Loucy (cell line): Measurements from ENCODE around the gene NFKBIA.

Experiments used
- H2AFZ ChIP-seq: fragments of 200-600 bp; sonication (generic); 2 replicates; pipeline ENCODE4 v1.6.0; 2016; ENCODE audit warnings: antibody characterized with exemption, mild to moderate bottlenecking, low read length, moderate library complexity
- H3F3A ChIP-seq: fragments of 200-600 bp; 2 replicates; pipeline ENCODE4 v1.6.0; 2016; ENCODE audit warnings: antibody characterized with exemption, low read depth, mild to moderate bottlenecking
- H3K27me3 ChIP-seq: fragments of 200-600 bp; sonication (generic); 2 replicates; pipeline ENCODE4 v1.6.1; 2014; ENCODE audit warnings: low read length, mild to moderate bottlenecking; ENCODE audit not compliant: insufficient read depth, poor library complexity, severe bottlenecking
- H3K36me3 ChIP-seq: fragments of 200-600 bp; sonication (generic); 2 replicates; pipeline ENCODE4 v1.6.1; 2016; ENCODE audit warnings: low read length; ENCODE audit not compliant: insufficient read depth
- H3K4me1 ChIP-seq: fragments of 200-600 bp; sonication (generic); 2 replicates; pipeline ENCODE4 v1.5.1; 2014; ENCODE audit warnings: low read length, mild to moderate bottlenecking; ENCODE audit not compliant: insufficient read depth, poor library complexity, severe bottlenecking
- H3K4me2 ChIP-seq: fragments of 200-600 bp; sonication (generic); 2 replicates; pipeline ENCODE4 v1.6.0; 2014; ENCODE audit warnings: antibody characterized with exemption, low read length, low read depth, mild to moderate bottlenecking; ENCODE audit not compliant: poor library complexity, severe bottlenecking
- H3K4me3 ChIP-seq: fragments of 200-600 bp; sonication (generic); 2 replicates; pipeline ENCODE4 v1.5.1; 2014; ENCODE audit warnings: low read length, mild to moderate bottlenecking, mixed read lengths; ENCODE audit not compliant: poor library complexity, severe bottlenecking
- H3K79me2 ChIP-seq: fragments of 200-600 bp; sonication (generic); 2 replicates; pipeline ENCODE4 v1.6.1; 2014; ENCODE audit warnings: low read length; ENCODE audit not compliant: insufficient read depth
- H3K9ac ChIP-seq: fragments of 200-600 bp; sonication (generic); 2 replicates; pipeline ENCODE4 v1.6.0; 2014; ENCODE audit warnings: mild to moderate bottlenecking, low read depth, low read length, moderate library complexity; ENCODE audit not compliant: poor library complexity, severe bottlenecking
- H3K9me2 ChIP-seq: fragments of 200-600 bp; sonication (generic); replicated peaks from 2 replicates; pipeline ENCODE4 v1.6.1; 2016; ENCODE audit warnings: low read depth, low read length, mixed read lengths
- H3K9me3 ChIP-seq: fragments of 200-600 bp; sonication (generic); 2 replicates; pipeline ENCODE4 v1.6.1; 2014; ENCODE audit warnings: mild to moderate bottlenecking, antibody characterized with exemption, low read length, low read depth; ENCODE audit not compliant: insufficient read depth
- H4K20me1 ChIP-seq: fragments of 200-600 bp; sonication (generic); 2 replicates; pipeline ENCODE4 v1.6.0; 2014; ENCODE audit warnings: antibody characterized with exemption, low read length, mild to moderate bottlenecking; ENCODE audit not compliant: insufficient read depth, poor library complexity, severe bottlenecking
- EZH2phosphoT487 ChIP-seq: fragments of 200-600 bp; IDR thresholded peaks from 2 replicates; pipeline ENCODE4 v1.6.1; 2018; ENCODE audit warnings: antibody characterized with exemption, mild to moderate bottlenecking, moderate library complexity, borderline replicate concordance
- TF ChIP-seq, protein P1 (sequence below): fragments of 200-600 bp; sonication (generic); conservative IDR thresholded peaks from 2 replicates; pipeline ENCODE4 v1.5.1; 2014; ENCODE audit warnings: mild to moderate bottlenecking, antibody characterized with exemption, low read length

The NFKBIA gene

DNA sequence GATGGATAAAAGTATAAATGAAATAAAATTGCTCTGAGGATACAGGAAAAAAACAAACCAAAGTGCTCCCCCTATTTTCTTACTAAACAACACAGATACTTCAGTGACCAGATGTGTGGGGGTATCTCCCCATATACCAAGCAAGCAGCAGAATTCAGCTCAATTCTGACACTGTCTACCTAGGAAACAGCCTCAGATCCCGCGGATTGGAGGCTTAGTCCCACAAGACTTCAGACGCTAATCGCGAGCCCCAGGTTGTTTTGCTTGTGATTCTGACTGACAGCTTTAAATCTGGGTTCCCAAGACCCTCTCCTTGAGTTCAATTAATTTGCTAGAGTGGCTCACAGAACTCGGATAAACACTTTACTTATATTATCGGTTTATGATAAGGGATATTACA is 17.3 kb downstream of the NFKBIA start:
- no peaks in the 10 kb centered on the region for H3K4me1 ChIP-seq
- H3K9ac ChIP-seq: no peak overlapping the region
- H3K36me3 ChIP-seq: no peaks in the 10 kb centered on the region
- H4K20me1 ChIP-seq: no peaks in the 10 kb centered on the region
- no peaks in the 10 kb centered on the region for H3K9me3 ChIP-seq
- H3K79me2 ChIP-seq: no peaks in the 10 kb centered on the region
- no peaks in the 10 kb centered on the region for H3K9me2 ChIP-seq
- H3K4me2 ChIP-seq: no peak overlapping the region
- H3K4me3 ChIP-seq: no peak overlapping the region
- no peaks in the 10 kb centered on the region for H3F3A ChIP-seq
- H2AFZ ChIP-seq: no peak overlapping the region
- H3K27me3 ChIP-seq: no peaks in the 10 kb centered on the region
- TF ChIP-seq EZH2phosphoT487: no peak

DNA sequence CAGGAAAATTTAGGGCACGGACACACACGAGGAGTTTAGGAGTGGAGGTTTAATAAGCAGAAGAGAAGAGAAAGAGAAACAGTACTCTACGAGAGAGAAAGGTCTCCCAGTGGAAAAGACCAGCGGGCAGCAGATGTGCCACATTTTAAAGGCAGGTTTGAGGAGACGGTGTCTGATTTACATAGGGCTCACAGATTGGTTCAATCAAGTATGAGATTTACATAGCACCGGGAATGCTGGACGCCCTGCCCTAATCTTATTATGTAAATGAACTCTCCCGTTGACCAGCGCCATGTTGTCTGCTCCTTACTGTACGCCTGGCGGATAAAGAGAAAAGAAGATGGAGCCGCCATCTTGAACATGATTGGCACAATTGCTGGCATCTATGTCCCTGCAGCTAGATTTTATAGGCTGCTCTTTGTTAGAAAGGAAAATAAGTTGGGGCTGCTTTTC is 17.9 kb downstream of the NFKBIA start:
- H3K27me3 ChIP-seq: no peaks in the 10 kb centered on the region
- H3K4me2 ChIP-seq: no peak overlapping the region
- no peaks in the 10 kb centered on the region for H3K36me3 ChIP-seq
- no peaks in the 10 kb centered on the region for H3K79me2 ChIP-seq
- H3K9ac ChIP-seq: no peak overlapping the region
- no peaks in the 10 kb centered on the region for H3K9me2 ChIP-seq
- H3F3A ChIP-seq: no peaks in the 10 kb centered on the region
- H3K9me3 ChIP-seq: no peaks in the 10 kb centered on the region
- H3K4me1 ChIP-seq: no peaks in the 10 kb centered on the region
- no peak overlapping the region for H3K4me3 ChIP-seq
- H2AFZ ChIP-seq: no peak overlapping the region
- H4K20me1 ChIP-seq: no peaks in the 10 kb centered on the region
- TF ChIP-seq, protein P1, sequence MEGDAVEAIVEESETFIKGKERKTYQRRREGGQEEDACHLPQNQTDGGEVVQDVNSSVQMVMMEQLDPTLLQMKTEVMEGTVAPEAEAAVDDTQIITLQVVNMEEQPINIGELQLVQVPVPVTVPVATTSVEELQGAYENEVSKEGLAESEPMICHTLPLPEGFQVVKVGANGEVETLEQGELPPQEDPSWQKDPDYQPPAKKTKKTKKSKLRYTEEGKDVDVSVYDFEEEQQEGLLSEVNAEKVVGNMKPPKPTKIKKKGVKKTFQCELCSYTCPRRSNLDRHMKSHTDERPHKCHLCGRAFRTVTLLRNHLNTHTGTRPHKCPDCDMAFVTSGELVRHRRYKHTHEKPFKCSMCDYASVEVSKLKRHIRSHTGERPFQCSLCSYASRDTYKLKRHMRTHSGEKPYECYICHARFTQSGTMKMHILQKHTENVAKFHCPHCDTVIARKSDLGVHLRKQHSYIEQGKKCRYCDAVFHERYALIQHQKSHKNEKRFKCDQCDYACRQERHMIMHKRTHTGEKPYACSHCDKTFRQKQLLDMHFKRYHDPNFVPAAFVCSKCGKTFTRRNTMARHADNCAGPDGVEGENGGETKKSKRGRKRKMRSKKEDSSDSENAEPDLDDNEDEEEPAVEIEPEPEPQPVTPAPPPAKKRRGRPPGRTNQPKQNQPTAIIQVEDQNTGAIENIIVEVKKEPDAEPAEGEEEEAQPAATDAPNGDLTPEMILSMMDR: no peak
- no peak for TF ChIP-seq EZH2phosphoT487

DNA sequence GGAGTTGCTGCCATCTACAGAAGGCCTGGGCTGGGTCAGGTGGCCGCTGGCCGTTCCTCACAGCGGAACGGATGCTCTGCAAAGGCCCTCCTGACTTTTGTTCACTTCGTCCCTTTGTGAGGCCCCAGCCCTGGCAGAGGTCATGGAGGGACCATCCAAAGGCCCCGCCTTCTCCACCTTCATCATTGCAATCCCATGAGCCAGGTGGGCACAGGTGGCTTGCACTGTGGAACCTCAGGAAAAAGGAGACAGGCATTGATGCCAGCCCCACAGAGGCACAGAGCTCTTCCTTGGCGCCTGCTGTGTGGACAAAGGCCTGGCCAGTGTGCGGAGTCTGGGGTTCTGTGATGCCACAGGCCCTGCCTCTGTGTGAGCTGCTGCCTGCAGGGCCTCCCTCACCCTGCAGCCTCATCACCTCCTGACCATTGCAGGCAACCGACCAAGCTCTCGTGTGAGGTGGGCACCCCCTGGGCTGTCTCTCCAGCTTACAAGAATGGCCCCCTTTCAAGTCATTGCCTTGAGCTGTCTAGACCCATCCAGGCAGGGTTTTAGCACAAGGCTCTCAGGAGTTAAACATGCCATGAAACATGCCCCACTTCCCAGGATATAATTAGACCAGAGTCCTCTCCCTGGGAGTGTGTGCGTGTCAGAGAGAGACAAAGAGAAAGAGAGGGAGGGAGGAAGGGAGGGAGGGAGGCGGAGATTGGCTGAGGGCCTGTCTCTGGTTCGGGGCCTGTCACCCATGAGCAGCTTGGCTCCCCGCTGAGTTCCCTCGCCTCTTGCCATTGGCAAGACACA is 19.3 kb downstream of the NFKBIA start:
- Histone ChIP-seq H3K9me3 (no peaks in the 10 kb centered on the region), H3K4me3 (no peak overlapping the region), H3K9me2 (no peaks in the 10 kb centered on the region), H3F3A (no peaks in the 10 kb centered on the region), H3K79me2 (no peaks in the 10 kb centered on the region), H2AFZ (no peak overlapping the region), H3K36me3 (no peaks in the 10 kb centered on the region), H3K4me1 (no peaks in the 10 kb centered on the region), H3K9ac (no peak overlapping the region), H4K20me1 (no peaks in the 10 kb centered on the region), H3K27me3 (no peaks in the 10 kb centered on the region), H3K4me2 (no peak overlapping the region)
- TF ChIP-seq, protein P1: no peak
- TF ChIP-seq EZH2phosphoT487: no peak
